ENCODE measurements around the gene MLANA.
"Not testable (repeated sequence)": the region's sequence is repeated elsewhere in the genome, so short reads cannot be mapped to it uniquely, and the experiment has no call there.

The MLANA gene

GRCh38 chr9:5869315-5870019 is 21.2 kb upstream of the MLANA start:
- no peak for DNase-seq (ENCODE audit: low spot score)

GRCh38 chr9:5870020-5870339 is 20.7 kb upstream of the MLANA start:
- no peak for DNase-seq (ENCODE audit: low spot score)

- DNase-seq (ENCODE audit: low spot score) = no peak
Observed at GRCh38 chr9:5870691-5871090, 20.0 kb upstream of the MLANA start.

- DNase-seq (ENCODE audit: low spot score) = no peak
Observed at GRCh38 chr9:5871785-5872184, 18.9 kb upstream of the MLANA start.

- no peak for DNase-seq (ENCODE audit: low spot score)
Observed at GRCh38 chr9:5872511-5872910, 18.2 kb upstream of the MLANA start.

GRCh38 chr9:5873439-5873838 is 17.2 kb upstream of the MLANA start:
- DNase-seq (ENCODE audit: low spot score) = no peak

GRCh38 chr9:5874048-5874447 is 16.6 kb upstream of the MLANA start:
- DNase-seq (ENCODE audit: low spot score) = no peak

GRCh38 chr9:5876026-5876425 is 14.7 kb upstream of the MLANA start:
- no peak for DNase-seq (ENCODE audit: low spot score)

- no peak for DNase-seq (ENCODE audit: low spot score)
Observed at GRCh38 chr9:5876711-5877110, 14.0 kb upstream of the MLANA start.

- no peak for DNase-seq (ENCODE audit: low spot score)
Observed at GRCh38 chr9:5879419-5880181, 11.1 kb upstream of the MLANA start.

GRCh38 chr9:5882244-5883012 is 8.3 kb upstream of the MLANA start:
- not testable (repeated sequence) for DNase-seq (ENCODE audit: low spot score)

GRCh38 chr9:5884191-5884590 is 6.5 kb upstream of the MLANA start:
- no peak for DNase-seq (ENCODE audit: low spot score)

GRCh38 chr9:5886114-5886939 is 4.4 kb upstream of the MLANA start:
- peak; percentile 60 for DNase-seq (ENCODE audit: low spot score)

GRCh38 chr9:5892456-5893133 is 1.9 kb downstream of the MLANA start:
- DNase-seq (ENCODE audit: low spot score) = no peak

GRCh38 chr9:5893134-5893505 is 2.4 kb downstream of the MLANA start:
- no peak for DNase-seq (ENCODE audit: low spot score)

GRCh38 chr9:5893591-5894236 is 3.0 kb downstream of the MLANA start:
- DNase-seq (ENCODE audit: low spot score) = no peak

- no peak for DNase-seq (ENCODE audit: low spot score)
Observed at GRCh38 chr9:5894237-5894959, 3.7 kb downstream of the MLANA start.

- DNase-seq (ENCODE audit: low spot score) = peak; percentile 40
Observed at GRCh38 chr9:5895782-5896181, 5.1 kb downstream of the MLANA start.

GRCh38 chr9:5896863-5897262 is 6.2 kb downstream of the MLANA start:
- DNase-seq (ENCODE audit: low spot score) = no peak

- DNase-seq (ENCODE audit: low spot score) = no peak
Observed at GRCh38 chr9:5897851-5898250, 7.2 kb downstream of the MLANA start.
